Myometrial cell (primary cell): Measurements from ENCODE around the gene GGTLC2. TPM values are rescaled to one million over a fixed set of nuclear protein-coding genes. Genes with fewer than 3 reads are reported as not detected.

ENCODE experiments used
- total RNA-seq: library from RNA; depleted of rRNA; stranded (reverse); fragments of >200 nt; gene quantifications from 2 replicates; pipeline ENCODE4 v1.2.3, GENCODE V29; 2015

GGTLC2 gene
- not detected in 2 replicates for total RNA-seq

GRCh38 chr22:22644314-22644713, at the start of gene GGTLC2:
GGTLC2 (plus strand) TSS chr22:22644614; CDS start chr22:22646346, 1,732 bp downstream.

Other genes with a start within 250 kb of the GGTLC2 start
- gene ZNF280B, start 135.9 kb upstream of the GGTLC2 start, total RNA-seq: 0.53 and 0.86 TPM in 2 replicates
- gene ZNF280A, start 124.3 kb upstream of the GGTLC2 start, total RNA-seq: not detected in 2 replicates
- gene PRAME, start 85.3 kb upstream of the GGTLC2 start, total RNA-seq: not detected in 2 replicates
- not detected in 2 replicates for gene IGLL5, start 243.2 kb downstream of the GGTLC2 start, total RNA-seq